GM21381 (cell line): ENCODE results near the gene ABO.
"Not testable (repeated sequence)": the region's sequence is repeated elsewhere in the genome, so short reads cannot be mapped to it uniquely, and the experiment has no call there.

Experiments
- ATAC-seq: cut with Tn5 transposase; IDR thresholded peaks from one replicate; pipeline ENCODE4 v1.9.1; 2021; ENCODE audit warnings: mild to moderate bottlenecking, moderate library complexity; ENCODE audit not compliant: unreplicated experiment

Gene ABO

DNA sequence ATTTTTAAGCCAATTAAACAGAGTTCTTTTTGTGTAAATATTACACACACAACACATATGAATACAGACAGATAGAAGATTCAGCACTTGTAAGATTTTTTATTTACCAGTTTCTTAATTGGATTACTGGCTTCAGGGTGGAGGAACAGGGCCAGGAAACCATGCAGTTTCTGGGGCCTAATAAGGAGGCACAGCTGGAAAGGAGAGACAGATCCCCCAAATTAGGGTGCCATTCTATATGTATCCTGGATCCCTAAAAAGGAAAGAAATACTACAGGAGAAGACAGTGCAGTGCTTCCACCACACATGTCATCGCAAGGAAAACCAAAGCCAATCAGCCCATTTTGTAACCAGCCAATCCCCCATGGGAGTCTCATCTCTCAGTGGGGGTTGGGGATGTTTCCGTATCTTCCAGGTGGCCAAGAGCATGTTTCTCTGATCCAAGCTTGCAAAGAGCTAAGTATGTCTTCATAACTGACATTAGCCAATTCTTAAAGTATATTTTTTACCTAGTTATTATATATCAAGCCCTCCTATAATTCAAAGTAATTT is 15.8 kb upstream of the ABO start:
- ATAC-seq: no peak

DNA sequence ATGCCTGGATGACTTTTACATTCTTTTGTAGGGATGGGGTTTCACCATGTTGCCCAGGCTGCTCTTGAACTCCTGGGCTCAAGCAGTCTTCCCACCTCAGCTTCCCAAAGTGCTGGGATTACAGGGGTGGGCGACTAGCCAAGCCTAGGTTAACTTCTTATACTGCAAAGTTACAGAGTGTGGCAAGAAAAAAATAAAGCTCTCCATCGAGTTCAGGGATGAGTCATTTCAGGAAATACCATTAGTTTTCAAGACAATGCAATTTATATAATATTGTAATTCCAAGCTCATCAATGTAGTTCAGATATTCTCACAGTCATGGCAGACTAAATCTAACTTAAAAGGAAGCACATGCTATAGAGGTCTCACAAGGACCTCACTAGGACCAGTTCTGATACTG is 11.5 kb upstream of the ABO start:
- ATAC-seq: no peak

DNA sequence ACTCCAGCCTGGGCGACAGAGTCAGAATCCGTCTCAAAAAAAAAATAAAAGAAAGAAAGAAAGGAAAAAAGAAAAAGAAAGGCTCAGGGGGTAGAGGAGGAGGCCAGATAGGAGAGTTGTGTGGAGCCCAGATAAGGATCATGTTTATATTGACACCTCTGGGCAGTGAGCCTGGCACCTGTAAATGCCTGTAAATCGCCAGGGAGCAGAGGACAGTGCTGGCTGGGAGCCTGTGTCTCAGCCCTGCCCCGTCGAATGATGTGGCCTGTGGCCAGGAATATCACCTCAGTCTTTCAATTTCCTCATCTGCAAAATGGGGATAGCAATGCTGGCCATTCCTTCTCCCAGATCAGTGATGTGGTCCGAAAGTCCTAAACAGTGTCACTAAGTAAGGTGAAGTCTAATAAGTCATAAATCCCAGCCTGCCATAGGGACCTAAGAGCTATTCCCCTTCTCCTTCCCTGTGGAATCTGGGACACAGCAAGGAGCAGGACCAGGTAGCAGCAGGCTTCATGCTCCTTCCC is 10.3 kb upstream of the ABO start:
- no peak for ATAC-seq

DNA sequence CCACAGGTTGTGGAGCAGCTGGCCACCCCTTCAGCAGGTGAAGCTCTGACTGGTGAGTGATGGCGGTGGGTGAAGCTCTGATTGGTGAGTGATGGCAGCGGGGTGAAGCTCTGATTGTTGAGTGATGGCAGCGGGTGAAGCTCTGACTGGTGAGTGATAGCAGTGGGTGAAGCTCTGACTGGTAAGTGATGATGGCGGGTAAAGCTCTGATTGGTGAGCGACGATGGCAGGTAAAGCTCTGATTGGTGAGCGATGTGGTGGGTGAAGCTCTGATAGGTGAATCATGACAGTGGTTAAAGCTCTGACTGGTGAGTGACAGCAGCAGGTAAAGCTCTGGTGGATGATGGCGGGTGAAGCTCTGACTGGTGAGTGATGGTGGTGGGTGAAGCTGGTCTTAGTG is 9.4 kb upstream of the ABO start:
- no peak for ATAC-seq

DNA sequence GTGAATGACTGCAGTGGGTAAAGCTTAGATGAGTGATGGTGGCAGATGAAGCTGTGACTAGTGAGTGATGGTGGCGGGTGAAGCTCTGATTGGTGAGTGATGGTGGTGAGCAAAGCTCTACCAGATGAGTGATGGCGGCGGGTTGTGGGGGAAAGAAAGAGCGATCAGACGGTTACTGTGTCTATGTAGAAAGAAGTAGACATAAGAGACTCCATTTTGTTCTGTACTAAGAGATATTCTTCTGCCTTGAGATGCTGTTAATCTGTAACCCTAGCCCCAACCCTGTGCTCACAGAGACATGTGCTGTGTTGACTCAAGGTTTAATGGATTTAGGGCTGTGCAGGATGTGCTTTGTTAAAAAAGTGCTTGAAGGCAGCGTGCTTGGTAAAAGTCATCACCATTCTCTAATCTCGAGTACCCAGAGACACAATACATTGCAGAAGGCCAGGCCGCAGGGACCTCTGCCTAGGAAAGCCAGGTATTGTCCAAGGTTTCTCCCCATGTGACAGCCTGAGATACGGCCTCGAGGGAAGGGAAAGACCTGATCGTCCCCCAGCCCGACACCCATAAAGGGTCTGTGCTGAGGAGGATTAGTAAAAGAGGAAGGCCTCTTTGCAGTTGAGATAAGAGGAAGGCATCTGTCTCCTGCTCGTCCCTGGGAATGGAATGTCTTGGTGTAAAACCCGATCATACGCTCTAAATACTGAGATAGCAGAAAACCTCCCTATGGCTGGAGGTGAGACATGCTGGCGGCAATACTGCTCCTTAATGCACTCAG is 8.4 kb upstream of the ABO start:
- not testable (repeated sequence) for ATAC-seq

DNA sequence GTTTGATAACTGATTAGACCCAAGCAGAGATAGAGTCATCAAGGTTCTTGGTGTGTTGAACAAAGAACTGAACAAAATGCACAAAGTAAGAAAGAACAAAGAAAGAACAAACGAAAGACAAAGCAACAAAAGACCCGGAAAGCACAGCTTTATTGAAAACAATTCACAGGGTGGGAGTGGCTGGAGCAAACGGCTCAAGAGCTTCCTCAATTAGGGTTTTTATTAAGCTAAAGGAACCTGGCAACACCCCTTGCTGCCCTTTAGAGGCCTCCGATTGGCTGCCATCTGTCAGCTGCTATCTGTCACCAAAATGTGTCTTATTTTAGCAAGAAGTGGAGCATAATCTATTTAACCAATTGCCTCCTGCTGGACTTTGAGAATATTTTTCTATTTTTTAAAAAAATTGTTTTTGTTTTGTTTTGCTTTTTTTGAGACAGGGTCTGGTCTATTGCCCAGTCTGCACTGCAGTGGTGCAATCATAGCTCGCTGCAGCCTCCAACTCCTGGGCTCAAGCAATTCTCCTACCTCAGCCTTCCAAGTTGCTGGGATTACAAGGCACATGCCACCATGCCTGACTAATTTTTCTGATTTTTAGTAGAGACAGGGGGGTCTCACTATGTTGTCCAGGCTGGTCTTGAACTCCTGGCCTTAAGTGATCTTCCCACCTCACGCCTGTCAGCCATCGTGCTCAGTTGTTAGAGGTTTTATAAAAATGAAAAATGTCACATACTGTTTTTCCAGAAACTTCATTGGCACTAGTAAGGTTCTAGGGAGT is 7.7 kb upstream of the ABO start:
- no peak for ATAC-seq

DNA sequence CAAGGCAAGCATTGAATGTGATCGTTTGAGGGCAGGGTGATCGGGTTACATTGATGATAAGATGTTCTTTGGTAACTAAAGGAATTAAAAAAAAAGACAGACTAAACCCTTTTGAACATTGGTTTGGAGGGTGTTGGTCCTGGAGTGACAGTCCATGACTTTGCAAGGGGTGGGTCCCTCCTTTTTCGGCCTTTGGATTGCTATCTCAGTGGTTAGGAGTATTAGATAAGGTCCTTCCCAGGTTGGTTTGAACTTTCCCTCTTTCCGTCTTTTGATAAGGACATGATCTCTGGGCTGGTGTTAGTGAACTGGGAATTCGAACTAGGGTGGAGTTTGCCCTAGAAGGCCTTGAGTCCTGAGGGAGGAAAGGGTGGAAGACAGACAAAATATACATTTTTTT is 5.4 kb upstream of the ABO start:
- no peak for ATAC-seq

DNA sequence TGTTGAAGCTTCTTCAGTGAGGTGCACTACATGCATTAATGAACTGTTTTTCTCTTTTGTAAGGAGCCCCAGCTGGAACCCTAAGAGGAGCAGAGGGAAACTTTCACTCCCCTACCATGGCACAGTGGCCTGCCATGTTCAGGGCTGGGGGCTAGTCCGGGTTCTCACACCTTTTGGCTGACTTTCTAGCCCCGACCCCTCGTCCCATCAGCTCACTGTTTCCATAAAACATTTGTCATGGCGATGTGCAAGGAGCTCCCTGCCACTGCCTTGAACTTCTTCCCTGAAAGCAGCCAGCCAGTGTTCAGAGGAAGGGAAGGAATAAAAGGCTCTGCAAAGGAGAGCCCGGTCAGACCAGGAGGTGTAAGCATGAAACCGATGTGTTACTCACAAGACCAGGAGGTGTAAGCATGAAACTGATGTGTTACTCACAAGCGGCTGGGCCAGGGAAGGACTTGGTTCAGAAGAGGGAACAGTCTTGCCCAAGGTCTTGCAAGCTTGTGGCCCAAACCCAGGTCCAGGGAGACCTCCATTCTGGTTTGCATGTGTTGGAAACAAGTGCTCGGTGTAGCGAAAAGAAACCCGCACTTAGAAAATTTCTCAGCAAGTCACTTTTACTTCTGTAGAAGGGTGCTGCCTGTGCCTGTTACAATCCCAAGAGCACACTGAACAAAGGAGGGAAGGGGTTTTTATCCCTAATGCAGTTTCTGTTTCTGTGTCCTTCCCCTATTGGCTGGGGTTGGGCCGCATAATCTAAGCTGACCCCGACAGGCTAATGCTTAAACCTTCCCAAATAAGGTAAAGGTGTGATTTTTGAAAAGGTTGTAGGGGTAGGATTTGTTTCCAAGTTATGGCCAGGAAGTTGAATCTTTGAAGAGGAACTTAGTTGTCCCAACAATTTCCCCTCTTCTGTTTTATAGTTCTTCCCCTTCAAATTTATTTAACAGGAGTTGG is 3.4 kb upstream of the ABO start:
- no peak for ATAC-seq

DNA sequence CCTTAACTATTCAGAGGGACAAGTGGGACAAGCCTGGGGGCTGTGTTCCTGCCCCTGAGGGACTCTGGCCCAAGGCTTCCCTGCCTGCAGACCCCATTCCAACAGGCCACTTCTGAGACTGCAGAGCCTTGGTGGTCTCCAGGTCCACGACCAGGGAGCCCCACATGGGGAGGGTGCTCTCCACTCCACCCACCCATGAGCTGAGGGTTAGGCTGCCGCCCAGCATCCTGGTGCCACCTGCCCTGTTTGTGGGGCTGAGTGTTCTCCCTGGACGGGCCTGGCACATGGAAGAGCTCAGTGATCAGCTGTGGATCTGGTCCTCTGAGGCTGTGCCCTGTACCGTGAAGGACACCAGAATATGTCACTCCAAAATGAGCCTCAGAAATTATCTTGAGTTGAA is 2.5 kb upstream of the ABO start:
- no peak for ATAC-seq

DNA sequence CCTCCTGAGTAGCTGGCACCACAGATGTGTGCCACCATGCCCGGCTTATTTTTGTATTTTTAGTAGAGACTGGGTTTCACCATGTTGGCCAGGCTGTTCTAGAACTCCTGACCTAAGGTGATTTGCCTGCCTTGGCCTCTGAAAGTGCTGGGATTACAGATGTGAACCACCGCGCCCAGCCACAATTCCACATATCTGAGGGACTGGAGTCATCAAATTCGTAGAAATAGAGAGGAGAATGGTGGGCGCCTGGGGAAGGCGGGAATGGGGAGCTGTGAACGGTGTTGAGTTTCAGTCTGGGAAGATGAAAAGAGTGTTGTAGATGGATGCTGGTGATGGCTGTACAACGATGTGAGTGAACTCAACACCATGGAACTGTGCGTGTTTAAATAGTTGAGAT is 1.9 kb upstream of the ABO start:
- no peak for ATAC-seq

DNA sequence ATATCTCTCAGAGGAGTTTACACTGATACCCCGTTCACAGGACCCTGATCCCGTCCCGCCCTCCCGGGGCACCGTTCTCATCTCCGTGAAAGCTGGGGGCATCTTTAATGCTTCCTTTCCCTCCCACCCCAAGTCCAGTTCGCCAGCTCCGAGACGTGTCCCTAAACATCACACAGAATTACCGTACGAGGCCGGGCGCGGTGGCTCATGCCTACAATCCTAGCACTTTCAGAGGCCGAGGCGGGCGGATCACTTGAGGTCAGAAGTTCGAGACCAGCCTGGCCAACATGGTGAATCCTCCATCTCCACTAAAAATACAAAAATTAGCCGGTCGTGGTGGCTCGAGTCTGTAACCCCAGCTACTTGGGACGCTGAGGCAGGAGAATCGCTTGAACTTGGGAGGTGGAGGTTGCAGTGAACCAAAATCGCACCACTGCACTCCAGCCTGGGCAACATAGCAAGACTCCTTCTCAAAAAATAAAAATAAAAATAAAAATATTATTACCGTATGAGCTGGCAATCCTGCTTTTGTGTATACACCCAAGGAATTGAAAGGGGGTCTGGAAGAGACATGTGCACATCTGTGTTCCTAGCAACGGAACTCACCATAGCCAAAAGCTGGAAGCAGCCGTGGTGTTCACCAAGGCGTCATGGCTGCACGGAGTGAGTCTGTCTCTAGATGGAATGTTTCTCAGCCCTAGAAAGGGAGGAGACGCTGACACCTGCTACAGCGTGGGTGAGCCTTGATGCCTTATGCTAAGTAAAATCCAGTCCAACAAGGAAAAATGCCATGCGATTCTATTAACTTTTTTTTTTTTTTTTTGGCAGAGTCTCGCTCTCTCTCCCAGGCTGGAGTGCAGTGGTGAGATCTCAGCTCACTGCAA is 1.2 kb upstream of the ABO start:
- ATAC-seq: no peak

DNA sequence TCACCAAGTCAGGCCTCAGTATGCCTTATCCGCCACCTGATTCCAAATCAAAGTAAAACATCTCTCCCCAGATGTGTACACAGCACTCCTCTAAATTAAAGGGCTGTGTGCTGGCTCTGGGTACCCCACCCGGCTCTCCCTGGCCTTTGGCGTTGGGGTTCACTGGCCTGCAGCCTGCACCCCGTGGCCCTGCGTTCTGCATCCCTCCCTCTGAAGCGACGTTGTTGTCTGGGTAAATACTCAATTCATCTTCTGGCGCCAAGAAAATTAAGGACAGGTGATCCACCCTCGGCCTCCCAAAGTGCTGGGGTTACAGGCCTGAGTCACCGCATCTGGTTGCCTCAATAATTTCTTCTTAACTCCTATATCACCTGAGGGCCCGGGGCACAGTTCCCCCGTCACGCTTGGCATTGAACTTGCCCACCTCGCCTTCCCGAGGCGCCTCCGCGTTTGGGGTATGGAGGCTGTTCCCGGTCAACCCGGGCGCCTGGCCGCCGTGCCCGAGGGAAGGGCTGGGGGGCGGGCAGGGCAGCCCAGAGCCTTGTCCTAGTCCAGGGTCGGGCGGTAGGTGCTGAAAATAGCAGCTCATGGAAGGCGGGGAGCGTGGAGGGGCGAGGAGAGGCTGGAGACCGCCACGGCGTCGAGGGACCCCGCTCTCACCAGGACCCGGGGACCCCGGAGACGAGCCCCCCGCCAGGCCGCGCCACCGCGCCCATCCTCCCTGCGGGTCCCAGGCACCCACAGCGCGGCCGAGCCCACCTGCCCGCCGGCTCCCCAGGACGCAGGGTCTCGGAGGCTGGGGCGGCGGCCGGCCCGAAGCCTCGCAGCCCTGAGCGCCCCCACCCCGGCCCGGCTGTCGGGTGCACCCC is 531 bp downstream of the ABO start:
- no peak for ATAC-seq

DNA sequence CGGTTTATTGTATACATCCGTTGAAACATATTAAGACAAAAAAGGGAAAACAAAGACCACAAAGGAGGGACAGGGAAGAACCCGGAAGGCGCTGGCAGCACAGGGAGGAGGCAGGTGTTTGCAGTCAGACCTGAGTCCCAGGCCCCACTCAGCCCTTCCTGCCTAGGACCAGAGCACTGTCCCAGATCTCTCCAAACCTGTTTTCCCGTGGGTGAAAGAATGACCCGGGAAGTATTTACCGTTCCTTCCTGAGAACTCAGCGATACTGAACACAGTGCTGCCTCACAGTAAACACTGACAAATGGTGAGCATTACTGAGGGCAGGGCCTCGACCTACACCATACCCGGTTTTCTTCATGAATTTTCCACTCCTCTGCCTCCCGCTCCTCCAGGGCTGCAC is 1.2 kb downstream of the ABO start:
- ATAC-seq: no peak

DNA sequence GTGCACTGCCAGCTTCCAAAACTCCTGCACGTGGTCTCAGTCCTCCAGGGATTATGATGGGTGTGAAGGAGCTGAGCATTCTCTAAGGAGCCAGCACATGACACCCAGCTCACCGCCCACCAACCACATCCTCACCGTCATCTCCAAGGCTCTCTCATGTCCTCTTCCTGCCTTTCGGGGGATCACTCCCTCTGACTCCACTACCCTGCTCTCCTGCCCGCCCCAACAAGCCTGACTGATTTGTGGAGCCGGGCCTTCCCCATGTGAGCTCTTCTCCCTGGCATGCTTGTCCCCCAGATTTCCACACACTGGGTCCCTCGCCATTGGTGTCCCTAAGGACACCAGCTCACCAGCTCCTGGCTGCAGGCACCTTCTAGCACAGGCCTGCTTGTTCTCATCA is 1.9 kb downstream of the ABO start:
- ATAC-seq: no peak

DNA sequence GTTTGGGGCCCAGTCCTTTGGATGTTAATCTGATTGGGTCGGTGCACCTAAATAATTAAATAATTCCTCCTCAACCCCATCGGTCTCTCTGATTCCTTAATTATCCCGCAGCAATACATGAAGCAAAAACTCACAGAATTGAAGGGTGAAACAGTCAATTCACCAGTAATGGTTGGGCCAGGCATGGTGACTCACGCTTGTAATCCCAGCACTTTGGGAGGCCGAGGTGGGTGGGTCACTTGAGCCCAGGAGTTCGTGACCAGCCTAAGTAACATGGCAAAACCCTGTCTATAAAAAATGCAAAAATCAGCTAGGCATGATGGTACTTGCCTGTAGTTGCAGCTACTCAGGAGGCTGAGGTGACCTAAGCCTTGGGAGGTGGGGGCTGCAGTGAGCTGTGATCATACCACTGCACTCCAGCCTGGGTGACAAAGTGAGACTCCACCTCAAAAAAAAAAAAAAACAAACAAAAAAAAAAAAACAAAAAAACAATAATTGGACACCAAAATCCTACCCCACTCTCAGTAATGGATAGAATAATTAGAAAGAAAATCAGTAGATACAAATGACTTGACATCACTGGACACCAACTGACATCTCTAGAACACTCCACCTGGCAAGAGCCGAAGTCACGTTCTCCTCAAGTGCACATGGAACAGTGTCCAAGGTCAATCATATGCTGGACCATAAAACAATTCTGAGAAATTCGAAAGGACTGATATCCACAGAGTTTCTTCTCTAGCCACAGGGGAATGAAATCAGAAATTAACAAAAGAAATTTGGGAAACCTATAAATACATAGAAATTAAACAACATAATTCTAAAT is 5.3 kb downstream of the ABO start:
- no peak for ATAC-seq

DNA sequence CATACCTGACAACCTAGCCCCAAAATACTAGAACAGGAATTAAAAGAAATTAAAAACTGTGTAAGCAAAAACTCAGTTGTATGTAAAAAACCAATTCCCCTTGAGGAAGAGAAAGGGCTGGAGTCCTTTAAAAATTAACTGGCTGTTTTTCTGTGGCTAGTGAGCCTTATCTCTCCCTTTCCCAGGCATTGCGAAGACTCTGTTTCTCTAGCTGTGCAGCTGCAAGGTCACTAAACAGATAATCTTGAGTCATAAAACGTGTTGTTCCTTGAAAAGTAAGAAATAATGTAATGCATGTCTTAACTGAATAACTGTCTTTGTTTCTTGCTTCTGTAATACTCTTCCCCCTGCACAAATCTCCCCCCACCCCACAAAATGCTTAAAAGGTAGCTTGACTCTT is 5.9 kb downstream of the ABO start:
- not testable (repeated sequence) for ATAC-seq

DNA sequence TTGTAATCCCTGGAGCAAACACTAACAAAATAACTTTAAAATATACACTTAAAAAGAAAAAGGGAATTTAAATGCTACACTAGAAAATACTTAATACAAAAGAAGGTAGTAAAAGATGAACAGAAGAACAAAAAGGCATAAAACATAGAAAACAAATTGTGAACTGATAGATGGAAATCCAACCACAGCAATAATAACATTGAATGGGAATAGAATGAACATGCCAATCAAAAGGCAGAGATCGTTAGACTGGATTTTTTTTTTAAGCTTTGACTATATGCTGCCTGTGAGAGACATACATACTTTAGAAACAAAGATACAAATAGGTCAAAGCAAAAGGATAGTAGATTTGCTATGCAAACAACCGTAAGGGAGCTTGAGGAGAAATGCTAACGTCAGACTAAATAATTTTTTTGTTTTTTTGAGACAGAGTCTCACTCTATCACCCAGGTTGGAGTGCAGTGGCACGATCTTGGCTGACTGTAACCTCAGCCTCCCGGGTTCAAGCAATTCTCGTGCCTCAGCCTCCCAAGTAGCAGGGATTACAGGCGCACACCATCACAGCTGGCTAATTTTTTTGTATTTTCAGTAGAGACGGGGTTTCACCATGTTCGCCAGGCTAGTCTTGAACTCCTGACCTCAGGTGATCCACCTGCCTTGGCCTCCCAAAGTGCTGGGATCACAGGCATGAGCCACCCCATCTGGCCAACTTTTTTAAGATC is 6.5 kb downstream of the ABO start:
- no peak for ATAC-seq
